GM04504 (cell line): Measurements from ENCODE around the gene RFC4.
"Not testable (repeated sequence)": the region's sequence is repeated elsewhere in the genome, so short reads cannot be mapped to it uniquely, and the experiment has no call there.

Source experiments
- DNase-seq: peaks from one replicate; pipeline ENCODE4 v3.0.0-alpha.2; 2012; ENCODE audit warnings: low read depth

RFC4 gene, protein sequence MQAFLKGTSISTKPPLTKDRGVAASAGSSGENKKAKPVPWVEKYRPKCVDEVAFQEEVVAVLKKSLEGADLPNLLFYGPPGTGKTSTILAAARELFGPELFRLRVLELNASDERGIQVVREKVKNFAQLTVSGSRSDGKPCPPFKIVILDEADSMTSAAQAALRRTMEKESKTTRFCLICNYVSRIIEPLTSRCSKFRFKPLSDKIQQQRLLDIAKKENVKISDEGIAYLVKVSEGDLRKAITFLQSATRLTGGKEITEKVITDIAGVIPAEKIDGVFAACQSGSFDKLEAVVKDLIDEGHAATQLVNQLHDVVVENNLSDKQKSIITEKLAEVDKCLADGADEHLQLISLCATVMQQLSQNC

GRCh38 chr3:186806089-186807055, at the start of gene RFC4:
Gene RFC4, minus strand, starts transcription at chr3:186806482. Its CDS starts 1,769 bp downstream, at chr3:186804713.
- DNase-seq, result no peak

GRCh38 chr3:186854954-186855353, 48.7 kb upstream of the RFC4 start:
- DNase-seq, result no peak

GRCh38 chr3:186854146-186854545, 47.9 kb upstream of the RFC4 start:
- no peak for DNase-seq

DNA sequence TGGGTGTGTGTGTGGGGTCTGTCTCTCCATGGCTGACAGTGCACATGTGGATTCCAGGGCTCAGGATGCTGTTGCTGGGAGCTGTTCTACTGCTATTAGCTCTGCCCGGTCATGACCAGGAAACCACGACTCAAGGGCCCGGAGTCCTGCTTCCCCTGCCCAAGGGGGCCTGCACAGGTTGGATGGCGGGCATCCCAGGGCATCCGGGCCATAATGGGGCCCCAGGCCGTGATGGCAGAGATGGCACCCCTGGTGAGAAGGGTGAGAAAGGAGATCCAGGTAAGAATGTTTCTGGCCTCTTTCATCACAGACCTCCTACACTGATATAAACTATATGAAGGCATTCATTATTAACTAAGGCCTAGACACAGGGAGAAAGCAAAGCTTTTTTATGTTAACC, 46.7 kb upstream of the RFC4 start:
- no peak for DNase-seq

GRCh38 chr3:186851835-186852234, 45.6 kb upstream of the RFC4 start:
- DNase-seq, result not testable (repeated sequence)

DNA sequence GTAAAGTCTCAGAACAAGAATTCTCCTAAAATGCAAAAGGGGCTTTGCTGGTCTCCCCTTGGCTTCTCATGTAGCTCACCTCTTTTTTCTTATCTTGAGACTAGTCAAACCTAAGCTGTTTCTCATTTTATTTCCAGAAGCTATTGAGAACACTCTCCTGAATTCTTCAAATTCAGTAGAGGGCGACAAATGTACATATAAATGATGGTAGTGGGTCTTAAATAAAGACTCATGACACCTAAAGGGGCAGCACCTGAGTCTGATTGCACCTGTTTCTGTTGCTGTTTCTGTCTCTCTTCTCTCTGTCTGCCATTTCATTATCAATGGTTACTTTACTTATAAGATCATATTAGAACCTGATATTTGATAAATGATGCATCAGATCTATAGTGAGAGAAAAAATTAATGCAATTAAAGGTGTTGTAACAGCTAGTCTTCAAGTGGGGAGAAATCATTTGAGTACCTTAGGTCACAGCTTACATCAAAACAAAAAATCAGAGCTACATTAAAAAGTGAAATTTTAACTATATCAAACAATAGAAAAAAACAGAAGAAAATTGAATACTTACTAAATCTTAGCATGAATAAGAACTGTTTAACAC, 43.2 kb upstream of the RFC4 start:
- DNase-seq, result no peak

DNA sequence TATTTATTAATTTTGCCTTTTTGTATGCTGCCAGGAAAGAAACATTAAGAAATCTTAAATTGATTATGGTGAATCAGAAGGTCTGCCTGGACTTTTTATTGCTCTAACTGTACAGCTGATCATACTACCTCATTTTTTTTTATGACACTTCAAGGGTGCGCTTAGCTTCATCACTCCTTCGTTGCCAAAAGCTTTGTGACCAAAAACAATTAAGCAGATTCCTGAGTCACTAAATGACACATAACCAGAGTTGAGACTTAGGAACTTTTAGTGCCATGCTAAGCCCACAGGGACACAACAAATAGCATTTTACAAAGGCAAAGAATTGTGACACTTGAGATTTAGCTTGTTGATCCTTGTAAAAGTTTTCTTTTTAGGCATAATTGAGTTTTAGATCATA, 41.2 kb upstream of the RFC4 start:
- no peak for DNase-seq

- no peak for DNase-seq
These were observed 39.5 kb upstream of the RFC4 start for GRCh38 chr3:186845756-186846155.

GRCh38 chr3:186844908-186845307, 38.6 kb upstream of the RFC4 start:
- no peak for DNase-seq

GRCh38 chr3:186843039-186843432, 36.8 kb upstream of the RFC4 start:
- no peak for DNase-seq

GRCh38 chr3:186842426-186843038, 36.2 kb upstream of the RFC4 start, which contains the start of gene ADIPOQ:
Gene ADIPOQ, plus strand, starts transcription at chr3:186842710. Its CDS starts 10,349 bp downstream, at chr3:186853059.
- no peak for DNase-seq

GRCh38 chr3:186841620-186842019, 35.3 kb upstream of the RFC4 start:
- no peak for DNase-seq

- peak; percentile 52 for DNase-seq
These were observed 33.8 kb upstream of the RFC4 start for GRCh38 chr3:186839874-186840641.

DNA sequence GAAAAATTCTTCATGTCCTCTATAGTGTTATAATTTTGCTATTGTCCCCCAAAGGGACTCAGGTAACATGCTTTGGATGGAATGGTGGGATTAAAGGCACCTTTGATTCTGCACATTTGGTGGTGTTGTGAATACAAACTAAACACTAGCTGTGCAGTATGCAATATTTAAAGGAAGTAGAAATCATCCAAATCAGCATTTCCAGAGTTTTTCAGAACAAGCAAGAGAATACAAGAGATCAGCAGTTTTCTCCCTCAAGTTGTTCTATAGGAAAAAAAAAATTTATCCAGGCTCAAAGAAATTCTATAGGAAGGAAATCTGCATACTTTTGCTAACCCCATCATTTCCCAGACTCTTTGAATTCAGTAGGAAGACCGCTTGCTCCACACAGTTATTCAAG, 26.0 kb upstream of the RFC4 start:
- DNase-seq, result no peak

DNA sequence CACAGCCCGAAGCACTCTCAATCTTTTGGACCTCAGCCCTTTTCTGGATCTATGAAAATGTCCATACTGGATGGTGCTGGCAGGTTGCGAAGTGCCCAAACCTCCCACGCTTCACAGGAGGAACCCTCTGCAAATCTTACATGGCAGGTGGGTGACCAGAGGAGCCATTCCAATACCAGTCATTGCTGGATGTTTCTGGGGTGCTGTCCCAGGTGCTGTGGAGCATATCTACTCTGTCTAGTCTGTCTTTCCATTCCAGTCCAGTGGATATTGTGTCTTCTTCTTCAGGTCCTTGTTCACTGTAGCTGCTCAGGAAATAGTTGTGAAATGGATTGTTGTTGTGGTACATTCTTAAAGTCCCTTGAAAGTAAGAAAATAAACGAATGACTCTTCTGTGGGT, 25.5 kb upstream of the RFC4 start:
- no peak for DNase-seq

- DNase-seq, result no peak
These were observed 22.1 kb upstream of the RFC4 start for GRCh38 chr3:186828340-186828739.

- DNase-seq, result peak; percentile 56
These were observed 20.9 kb upstream of the RFC4 start for GRCh38 chr3:186826976-186827857.

DNA sequence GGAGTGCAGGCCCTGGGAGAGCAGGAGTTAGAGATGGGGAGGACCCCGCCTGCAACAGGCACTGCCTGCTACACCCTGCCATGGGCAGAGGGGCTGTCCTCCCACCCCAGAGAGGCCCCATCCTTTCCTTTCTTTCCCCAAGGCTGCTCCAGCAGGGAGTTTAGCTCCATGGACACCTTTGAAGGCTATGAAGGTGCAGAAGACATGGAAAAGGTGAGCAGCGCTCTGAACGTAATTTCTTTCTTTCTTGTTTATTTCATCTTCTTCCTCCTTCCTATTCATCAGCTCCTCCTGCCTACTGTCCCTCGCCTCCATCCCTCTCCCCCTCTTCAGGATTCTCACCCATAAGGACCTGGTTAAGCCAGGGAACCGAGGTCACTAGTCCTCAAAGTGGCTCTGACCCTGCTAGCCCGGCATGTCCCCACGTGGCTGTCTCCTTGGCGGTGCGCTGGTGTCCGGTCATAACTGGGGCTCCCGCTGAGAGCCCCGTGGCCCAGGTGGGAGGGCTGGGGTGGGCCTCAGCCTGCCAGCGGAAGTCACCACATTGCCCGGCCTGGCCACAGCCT, 20.2 kb upstream of the RFC4 start:
- DNase-seq, result no peak

DNA sequence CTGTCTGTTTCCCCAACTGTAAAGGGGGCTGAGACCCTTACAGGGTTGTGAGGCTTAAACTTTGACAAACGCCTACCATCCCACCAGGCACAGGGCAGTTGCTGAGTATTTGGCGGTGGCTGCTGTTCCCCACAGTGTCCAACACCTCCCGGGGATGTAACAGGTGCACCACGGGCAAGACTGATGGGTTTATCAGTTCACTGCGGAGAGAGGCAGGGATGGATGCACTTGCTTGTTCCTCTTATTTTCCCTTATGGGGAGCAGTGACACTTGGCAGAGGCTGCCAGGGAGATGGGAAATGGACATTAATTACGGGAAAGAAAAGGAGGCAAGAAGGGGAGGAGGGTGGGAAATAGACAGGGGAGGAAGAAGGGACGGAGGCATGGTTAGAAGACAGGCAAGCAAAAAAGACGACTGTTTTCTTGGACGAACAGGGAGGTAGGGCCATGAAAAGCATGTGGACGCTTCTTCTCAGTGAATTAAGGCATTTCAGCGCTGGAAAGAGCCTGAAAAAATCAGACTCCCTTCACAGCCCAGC, 19.7 kb upstream of the RFC4 start:
- no peak for DNase-seq
